Stimulated activated memory B cell treated with anti-CD40 and anti-IgM and Interleukin-4, amounts not matched to agents 10 μg/mL and 1 μg/mL and 100 μg/mL, for 72 hours (primary cell): ENCODE measurements around the gene PTPRA.

Experiments
- ATAC-seq: fragments of 150-1000 bp; cut with Tn5 transposase; 2 replicates; pipeline ENCODE4 v1.10.0; 2021
- H3K27ac Mint-ChIP-seq: one replicate; pipeline ENCODE4 v1.8.0; 2022; ENCODE audit warnings: mild to moderate bottlenecking, mixed read lengths
- H3K27me3 Mint-ChIP-seq: one replicate; pipeline ENCODE4 v1.8.0; 2022; ENCODE audit warnings: mixed read lengths
- H3K36me3 Mint-ChIP-seq: one replicate; pipeline ENCODE4 v1.8.0; 2022; ENCODE audit warnings: mixed read lengths
- H3K4me1 Mint-ChIP-seq: one replicate; pipeline ENCODE4 v1.8.0; 2022; ENCODE audit warnings: mixed read lengths
- H3K4me3 Mint-ChIP-seq: one replicate; pipeline ENCODE4 v1.8.0; 2022; ENCODE audit warnings: mild to moderate bottlenecking, moderate library complexity, mixed read lengths
- H3K9me3 Mint-ChIP-seq: one replicate; pipeline ENCODE4 v1.8.0; 2022; ENCODE audit warnings: mixed read lengths

The PTPRA gene

DNA sequence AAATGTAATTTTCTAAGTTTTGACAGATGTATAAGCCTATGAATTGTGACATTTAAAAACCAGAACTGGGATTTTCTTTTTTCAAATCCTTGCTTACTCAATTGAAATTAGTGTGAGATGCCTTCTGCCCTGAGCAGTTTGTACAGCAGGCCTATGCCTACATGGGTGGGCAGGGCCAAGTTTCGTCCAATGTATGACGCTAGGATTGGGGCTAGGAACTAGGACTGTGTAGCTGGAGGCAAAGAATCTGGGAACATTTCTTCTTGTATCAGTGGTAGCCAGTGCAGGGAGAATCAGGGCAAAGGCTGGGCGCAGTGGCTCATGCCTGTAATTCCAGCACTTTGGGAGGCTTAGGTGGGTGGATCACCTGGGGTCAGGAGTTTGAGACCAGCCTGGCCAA is 3.9 kb upstream of the PTPRA start:
- no peak overlapping the region for H3K27ac Mint-ChIP-seq
- peaks cover 30% of the 10 kb centered on the region for H3K36me3 Mint-ChIP-seq
- H3K4me1 Mint-ChIP-seq = peaks cover 47% of the 10 kb centered on the region
- H3K9me3 Mint-ChIP-seq = no peaks in the 10 kb centered on the region
- peaks cover 10% of the 10 kb centered on the region for H3K27me3 Mint-ChIP-seq
- no peak overlapping the region for H3K4me3 Mint-ChIP-seq
- ATAC-seq = no peak

DNA sequence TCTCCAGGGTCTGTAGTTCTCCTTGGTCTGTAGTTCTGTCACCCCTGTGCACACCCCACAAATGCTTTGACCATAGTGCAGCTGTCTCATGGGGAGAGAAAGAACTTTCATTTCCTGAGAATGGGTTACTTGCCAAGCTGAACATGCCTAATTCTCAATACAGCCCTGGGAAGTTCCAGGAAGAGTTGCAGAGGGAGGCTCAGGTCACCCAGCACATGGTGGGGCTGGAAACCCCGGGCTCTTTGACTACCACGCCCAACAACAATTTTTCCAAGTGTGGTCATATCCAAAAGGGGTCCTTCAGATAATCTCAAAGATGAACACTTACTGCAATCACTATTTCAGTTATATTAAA is 2.2 kb upstream of the PTPRA start:
- Mint-ChIP-seq H3K9me3 (no peaks in the 10 kb centered on the region), H3K36me3 (peaks cover 13% of the 10 kb centered on the region), H3K4me1 (peaks cover 64% of the 10 kb centered on the region), H3K4me3 (no peak overlapping the region), H3K27ac (no peak overlapping the region), H3K27me3 (peaks cover 10% of the 10 kb centered on the region)
- ATAC-seq = no peak

DNA sequence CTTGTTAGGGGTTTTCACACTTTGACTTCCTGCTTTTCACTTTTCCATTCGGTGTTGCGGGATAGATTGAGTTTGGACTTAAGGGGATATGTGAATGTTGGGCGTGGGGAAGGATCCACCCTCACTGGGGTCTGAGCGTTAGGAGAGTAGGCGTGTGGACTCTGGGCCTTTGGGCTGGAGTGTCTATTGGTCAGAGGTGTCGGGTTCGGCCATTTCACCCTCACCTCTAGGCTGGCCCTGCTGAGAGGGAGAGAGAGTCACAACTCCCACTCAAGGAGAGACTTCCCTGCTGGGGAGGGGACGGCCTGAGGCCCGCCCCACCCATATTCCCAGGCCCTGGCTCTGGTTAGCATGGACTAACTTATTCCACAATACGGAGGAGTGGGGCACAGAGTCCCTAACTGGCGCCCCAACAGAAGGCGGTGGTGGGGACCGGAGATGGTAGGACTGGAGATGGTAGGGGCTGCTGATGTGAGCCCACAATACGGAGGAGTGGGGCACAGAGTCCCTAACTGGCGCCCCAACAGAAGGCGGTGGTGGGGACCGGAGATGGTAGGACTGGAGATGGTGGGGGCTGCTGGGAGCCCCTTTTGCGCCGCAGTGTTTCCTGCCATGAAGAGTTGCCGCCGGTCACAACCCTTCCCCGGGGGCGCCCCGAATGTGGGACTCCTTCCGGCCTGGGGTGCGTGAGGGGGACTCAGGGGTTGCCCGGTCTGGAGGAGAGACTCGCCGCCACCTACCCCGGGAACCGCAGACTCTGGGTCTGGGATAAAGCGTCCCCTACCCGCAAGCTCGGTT is 1.4 kb upstream of the PTPRA start:
- peaks cover 10% of the 10 kb centered on the region for H3K27me3 Mint-ChIP-seq
- H3K27ac Mint-ChIP-seq = peak overlapping the region; percentile 88
- peaks cover 5% of the 10 kb centered on the region for H3K36me3 Mint-ChIP-seq
- no peaks in the 10 kb centered on the region for H3K9me3 Mint-ChIP-seq
- no peak for ATAC-seq
- H3K4me1 Mint-ChIP-seq = peaks cover 72% of the 10 kb centered on the region
- peak overlapping the region; percentile 90 for H3K4me3 Mint-ChIP-seq

DNA sequence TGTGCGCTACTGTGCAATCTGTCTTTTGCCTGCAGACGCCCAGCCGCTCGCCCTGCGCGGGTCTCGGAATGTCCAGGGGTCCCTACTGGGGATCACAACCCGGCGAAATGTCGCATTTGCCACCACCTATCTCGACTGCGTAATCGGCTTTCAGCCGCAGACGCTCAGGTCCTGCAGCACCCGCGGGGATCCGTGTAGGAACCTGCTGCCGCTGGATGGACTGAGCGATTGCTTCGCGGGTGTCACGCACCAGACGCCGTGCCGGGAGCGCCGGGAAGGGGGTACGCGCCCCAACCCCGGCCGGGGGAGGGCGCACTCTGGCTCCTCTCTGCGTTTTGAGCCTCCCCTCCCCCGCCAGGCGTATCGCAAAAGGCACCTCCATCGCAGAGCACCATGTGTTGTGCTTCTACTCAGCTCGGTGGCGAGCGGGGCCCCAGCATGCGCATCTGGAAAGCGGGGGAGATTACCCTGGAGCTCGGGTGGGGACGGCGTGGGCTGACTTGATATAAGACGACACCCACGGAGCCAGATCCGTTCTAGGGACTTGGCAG is 747 bp upstream of the PTPRA start:
- peaks cover 69% of the 10 kb centered on the region for H3K4me1 Mint-ChIP-seq
- H3K27me3 Mint-ChIP-seq = peaks cover 10% of the 10 kb centered on the region
- ATAC-seq = peak; percentile 58
- peak overlapping the region; percentile 90 for H3K4me3 Mint-ChIP-seq
- H3K36me3 Mint-ChIP-seq = peaks cover 2% of the 10 kb centered on the region
- H3K9me3 Mint-ChIP-seq = no peaks in the 10 kb centered on the region
- peak overlapping the region; percentile 88 for H3K27ac Mint-ChIP-seq

DNA sequence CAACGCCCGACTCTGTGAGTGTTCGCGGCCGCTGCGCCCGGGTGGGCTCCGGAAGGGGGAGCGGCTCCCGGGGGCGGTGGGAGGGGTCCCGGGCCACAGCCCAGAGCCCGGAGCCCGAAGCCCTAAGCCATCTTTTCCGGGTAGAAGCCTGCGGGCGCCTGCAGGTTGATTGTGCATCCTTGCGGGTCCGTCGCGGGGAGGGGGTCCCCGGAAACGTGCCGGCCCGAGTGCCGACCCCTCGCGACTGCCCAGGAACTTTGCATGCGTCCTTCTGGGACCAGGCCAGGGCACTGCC is 413 bp downstream of the PTPRA start:
- no peaks in the 10 kb centered on the region for H3K9me3 Mint-ChIP-seq
- H3K4me3 Mint-ChIP-seq = peak overlapping the region; percentile 87
- peak; percentile 75 for ATAC-seq
- peak overlapping the region; percentile 88 for H3K27ac Mint-ChIP-seq
- peaks cover 71% of the 10 kb centered on the region for H3K4me1 Mint-ChIP-seq
- peaks cover 3% of the 10 kb centered on the region for H3K36me3 Mint-ChIP-seq
- peaks cover 10% of the 10 kb centered on the region for H3K27me3 Mint-ChIP-seq

DNA sequence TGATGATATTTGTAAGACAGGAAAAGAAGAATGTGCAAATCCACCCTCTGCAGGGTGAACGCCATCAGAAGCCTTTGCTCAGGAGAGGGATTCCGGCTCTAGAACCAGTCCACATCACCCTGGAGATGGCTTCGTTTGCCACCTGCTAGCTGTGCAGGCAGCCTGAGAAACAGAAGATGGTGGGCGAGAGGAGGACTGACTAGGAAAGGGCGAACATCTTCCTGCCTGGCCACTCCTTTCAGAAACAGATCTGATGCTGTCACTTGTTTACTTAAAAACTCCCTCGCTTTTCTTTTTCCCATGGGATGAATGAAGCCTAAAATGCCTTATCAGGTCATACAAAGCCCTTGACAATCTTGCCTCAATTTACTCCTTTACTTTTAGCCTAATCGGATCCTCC is 1.2 kb downstream of the PTPRA start:
- peaks cover 10% of the 10 kb centered on the region for H3K27me3 Mint-ChIP-seq
- ATAC-seq = no peak
- H3K4me1 Mint-ChIP-seq = peaks cover 70% of the 10 kb centered on the region
- H3K9me3 Mint-ChIP-seq = no peaks in the 10 kb centered on the region
- peak overlapping the region; percentile 87 for H3K4me3 Mint-ChIP-seq
- H3K27ac Mint-ChIP-seq = peak overlapping the region; percentile 88
- peaks cover 7% of the 10 kb centered on the region for H3K36me3 Mint-ChIP-seq

DNA sequence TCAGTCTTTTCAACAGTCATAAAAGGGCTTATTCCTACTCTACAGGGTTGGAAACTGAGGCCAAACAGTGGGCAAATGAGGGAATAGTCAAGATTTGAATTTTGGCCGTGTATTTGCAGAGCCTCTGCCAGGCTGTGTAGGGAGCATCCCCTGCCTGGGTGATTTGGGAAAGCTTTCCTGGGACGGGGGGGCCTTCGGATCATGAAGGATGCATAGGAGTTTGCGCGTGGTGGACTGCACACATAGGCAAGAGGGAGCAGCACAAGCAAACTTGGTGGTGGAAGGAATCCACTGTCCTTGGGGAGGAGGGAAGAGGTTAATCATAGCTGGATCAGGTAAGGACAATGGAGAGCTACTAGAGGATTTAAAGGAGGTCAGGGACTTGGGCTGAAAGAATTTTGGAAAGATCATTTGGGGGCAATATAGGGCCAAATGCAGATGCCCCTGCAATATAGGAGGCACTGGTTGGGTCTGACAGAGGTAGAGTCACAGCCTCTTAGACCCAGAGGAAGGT is 2.5 kb downstream of the PTPRA start:
- Mint-ChIP-seq H3K9me3 (no peaks in the 10 kb centered on the region), H3K27ac (no peak overlapping the region), H3K27me3 (peaks cover 10% of the 10 kb centered on the region), H3K4me1 (peaks cover 75% of the 10 kb centered on the region), H3K36me3 (peaks cover 7% of the 10 kb centered on the region), H3K4me3 (no peak overlapping the region)
- no peak for ATAC-seq

DNA sequence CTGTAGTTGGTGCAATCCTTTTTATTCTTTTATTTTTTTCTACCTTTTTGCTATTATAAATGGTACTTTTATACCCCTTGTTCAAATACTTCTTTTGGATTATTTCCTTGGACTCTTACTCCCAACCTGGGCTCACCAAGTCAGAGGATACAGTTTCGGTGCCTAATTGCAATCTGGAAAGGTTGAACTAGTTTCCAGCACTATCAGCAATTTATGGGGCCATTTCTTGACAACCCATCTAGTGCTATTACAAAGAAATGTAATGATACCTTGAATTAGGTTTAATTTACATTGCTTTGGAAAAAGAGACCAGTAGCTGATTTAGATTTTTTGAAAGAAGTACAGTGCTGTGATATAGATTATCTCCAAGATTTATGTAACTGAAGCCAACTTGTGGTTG is 5.2 kb downstream of the PTPRA start:
- ATAC-seq = no peak
- Mint-ChIP-seq H3K27me3 (no peaks in the 10 kb centered on the region), H3K36me3 (peaks cover 7% of the 10 kb centered on the region), H3K27ac (no peak overlapping the region), H3K4me3 (no peak overlapping the region), H3K9me3 (no peaks in the 10 kb centered on the region), H3K4me1 (peaks cover 55% of the 10 kb centered on the region)

DNA sequence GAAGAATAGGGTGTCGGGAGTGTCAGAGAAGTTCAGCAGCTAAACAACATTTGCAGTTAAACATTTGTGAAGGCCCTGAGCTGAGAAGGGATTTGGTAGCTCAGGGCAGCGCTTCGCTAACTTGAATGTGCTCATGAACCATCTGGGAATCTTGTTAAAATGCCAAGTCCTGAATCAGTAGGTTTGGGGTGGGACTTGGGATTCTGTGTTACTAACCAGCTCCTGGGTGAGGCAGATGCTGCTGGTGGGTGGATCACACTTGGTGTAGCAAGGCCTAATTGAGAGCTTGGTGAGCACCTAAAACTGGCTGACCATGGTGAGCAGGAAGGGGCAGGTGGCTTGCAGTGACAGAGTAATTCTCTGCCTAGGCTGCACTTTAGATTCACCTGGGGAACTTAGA is 5.9 kb downstream of the PTPRA start:
- Mint-ChIP-seq H3K9me3 (no peaks in the 10 kb centered on the region), H3K27ac (no peak overlapping the region), H3K4me1 (peaks cover 60% of the 10 kb centered on the region), H3K36me3 (peaks cover 12% of the 10 kb centered on the region), H3K4me3 (no peak overlapping the region), H3K27me3 (no peaks in the 10 kb centered on the region)
- ATAC-seq = no peak

DNA sequence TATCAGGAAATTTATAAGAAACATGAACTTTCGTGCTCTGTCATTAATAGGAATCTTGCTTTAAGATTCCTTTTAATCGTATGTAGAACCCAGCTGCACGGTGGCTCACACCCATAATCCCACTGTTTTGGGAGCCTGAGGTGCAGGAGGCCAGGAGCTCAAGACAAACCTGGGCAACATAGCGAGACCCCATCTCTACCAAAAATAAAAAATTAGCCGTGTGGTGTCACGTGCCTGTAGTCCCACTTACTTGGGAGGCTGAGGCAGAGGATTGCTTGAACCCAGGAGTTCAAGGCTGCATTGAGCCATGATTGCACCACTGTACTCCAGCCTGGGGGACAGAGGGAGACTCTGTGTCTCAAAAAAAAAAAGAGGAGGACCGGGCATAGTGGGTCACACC is 7.4 kb downstream of the PTPRA start:
- no peak for ATAC-seq
- no peak overlapping the region for H3K27ac Mint-ChIP-seq
- H3K4me3 Mint-ChIP-seq = no peak overlapping the region
- H3K36me3 Mint-ChIP-seq = peaks cover 12% of the 10 kb centered on the region
- H3K4me1 Mint-ChIP-seq = peaks cover 60% of the 10 kb centered on the region
- no peaks in the 10 kb centered on the region for H3K9me3 Mint-ChIP-seq
- no peaks in the 10 kb centered on the region for H3K27me3 Mint-ChIP-seq

DNA sequence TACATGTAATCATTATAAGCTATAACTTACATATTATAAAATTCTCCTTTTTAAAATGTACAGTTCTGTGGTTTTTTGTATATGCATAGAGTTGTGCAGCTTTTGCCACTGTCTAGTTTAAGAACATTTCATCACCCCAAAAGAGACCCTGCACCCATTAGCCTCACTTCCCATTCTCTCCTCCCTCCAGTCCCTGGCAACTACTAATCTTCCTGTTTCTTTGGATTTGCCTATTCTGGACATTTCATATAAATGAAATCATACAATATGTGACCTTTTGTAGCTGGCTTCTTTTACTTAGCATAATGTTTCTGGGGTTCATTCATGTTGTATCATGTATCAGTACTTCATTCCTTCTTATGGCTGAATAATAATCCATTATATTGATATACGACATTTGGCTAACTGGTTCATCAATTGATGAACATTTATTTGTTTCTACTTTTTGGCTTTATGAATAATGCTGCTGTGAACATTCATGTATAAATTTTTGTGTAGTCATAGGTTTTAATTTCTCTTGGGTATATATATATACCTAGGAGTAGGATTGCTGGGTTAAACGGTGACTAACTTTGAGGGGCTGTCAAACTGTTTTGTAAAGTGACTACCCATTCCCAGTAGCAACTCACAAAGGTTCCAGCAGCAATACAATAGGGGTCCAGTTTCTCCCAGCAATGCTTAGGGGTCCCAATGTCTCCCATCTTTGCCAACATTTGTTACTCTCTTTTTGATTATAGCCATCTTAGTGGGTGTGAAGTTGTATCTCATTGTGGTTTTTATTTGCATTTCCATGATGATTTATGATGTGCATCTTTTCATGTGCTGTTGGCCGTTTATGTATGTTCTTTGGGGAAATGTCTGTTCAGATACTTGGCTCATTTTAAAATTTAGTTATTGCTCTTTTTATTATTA is 10.7 kb downstream of the PTPRA start:
- H3K4me3 Mint-ChIP-seq = no peak overlapping the region
- peaks cover 62% of the 10 kb centered on the region for H3K4me1 Mint-ChIP-seq
- H3K27me3 Mint-ChIP-seq = no peaks in the 10 kb centered on the region
- peaks cover 7% of the 10 kb centered on the region for H3K36me3 Mint-ChIP-seq
- H3K27ac Mint-ChIP-seq = no peak overlapping the region
- no peak for ATAC-seq
- no peaks in the 10 kb centered on the region for H3K9me3 Mint-ChIP-seq

DNA sequence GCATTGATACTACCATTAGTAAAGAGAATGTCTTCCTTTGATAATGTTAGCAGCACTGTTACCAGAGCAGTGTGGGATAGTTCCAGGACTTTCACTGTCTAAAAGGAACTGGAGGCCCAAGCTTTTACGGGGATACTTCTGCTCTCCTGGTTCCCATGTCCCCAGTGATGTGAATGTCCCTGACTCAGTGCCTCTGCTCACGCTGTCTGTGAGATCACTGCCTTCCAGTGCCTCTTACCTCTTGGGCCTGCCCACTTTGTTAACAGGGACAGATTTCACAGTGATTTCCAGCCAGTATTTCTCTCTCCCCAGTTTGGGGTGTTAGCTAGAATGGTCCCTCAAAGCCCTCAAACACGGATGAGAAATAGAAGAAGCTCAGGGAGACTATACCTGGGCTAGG is 14.4 kb downstream of the PTPRA start:
- Mint-ChIP-seq H3K36me3 (peaks cover 15% of the 10 kb centered on the region), H3K4me1 (peaks cover 69% of the 10 kb centered on the region), H3K9me3 (no peaks in the 10 kb centered on the region), H3K27ac (no peak overlapping the region), H3K4me3 (no peak overlapping the region), H3K27me3 (no peaks in the 10 kb centered on the region)
- ATAC-seq = no peak

DNA sequence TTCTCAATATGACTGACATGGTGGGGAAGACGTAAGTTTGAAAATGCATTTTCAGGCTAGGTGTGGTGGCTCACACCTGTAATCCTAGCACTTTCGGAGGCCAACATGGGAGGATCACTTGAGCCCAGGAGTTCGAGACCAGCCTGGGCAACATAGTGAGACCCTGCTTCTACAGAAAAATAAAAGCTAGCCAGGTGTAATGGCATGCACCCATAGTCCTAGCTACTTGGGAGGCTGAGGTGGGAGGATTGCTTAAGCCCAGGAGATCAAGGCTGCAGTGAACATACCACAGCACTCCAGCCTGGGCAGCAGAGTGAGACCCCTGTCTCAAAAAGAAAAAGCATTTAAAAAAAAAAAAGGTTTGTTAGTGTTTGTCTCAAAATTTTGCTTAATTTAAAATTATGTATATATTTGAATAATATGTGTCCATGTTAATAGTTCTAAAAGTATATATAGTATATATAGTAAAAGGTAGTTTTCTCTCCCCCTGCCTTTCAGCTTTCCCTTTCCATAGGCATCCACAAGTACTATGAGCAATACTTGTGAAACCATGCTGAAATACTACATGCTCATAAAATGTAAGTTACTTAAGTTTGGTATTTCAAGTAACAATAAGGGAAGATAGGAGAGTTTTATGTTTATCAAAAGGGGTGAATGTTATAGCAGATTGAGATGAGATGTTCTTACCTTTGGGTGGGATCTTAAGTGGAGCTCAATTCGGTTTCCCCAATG is 15.1 kb downstream of the PTPRA start:
- Mint-ChIP-seq H3K27ac (no peak overlapping the region), H3K36me3 (peaks cover 15% of the 10 kb centered on the region), H3K4me3 (no peak overlapping the region), H3K27me3 (no peaks in the 10 kb centered on the region), H3K9me3 (no peaks in the 10 kb centered on the region), H3K4me1 (peaks cover 69% of the 10 kb centered on the region)
- no peak for ATAC-seq

DNA sequence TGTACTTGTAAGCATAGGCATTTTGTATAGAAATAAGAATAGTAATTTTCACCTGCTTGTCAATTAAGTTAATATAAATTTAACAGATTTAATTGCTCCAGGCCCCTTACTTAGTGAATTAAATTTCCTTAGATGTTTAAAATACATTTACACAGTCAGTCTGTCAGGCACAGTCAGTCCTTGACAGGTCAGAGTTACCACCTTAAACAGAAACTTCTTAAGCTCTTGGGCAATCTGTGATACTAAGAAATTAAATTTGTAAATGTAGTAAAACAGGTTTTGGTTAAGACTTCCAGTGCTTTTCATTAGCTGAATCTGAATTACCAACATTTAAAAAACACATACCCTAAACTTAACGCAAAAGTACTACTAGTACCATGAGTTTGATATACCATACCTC is 15.9 kb downstream of the PTPRA start:
- no peak for ATAC-seq
- Mint-ChIP-seq H3K27ac (no peak overlapping the region), H3K9me3 (no peaks in the 10 kb centered on the region), H3K4me1 (peaks cover 61% of the 10 kb centered on the region), H3K4me3 (no peak overlapping the region), H3K27me3 (no peaks in the 10 kb centered on the region), H3K36me3 (peaks cover 13% of the 10 kb centered on the region)

DNA sequence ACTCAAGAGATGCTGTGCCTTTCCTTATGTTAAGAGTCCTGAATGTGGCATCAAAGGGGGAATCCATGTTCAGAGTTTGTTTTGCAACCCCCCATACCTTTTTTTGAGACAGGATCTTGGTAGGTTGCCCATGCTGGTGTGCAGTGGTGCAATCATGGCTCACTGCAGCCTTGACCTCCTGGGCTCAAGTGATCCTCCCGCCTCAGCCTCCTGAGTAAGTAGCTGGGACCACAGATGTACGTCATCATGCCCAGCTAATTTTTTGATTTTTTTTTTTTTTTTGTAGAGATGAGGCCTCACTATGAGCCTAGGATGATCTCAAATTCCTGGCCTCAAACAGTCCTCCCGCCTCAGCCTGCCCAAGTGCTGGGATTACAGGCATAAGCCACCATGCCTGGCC is 16.5 kb downstream of the PTPRA start:
- H3K4me1 Mint-ChIP-seq = peaks cover 56% of the 10 kb centered on the region
- no peaks in the 10 kb centered on the region for H3K27me3 Mint-ChIP-seq
- no peak for ATAC-seq
- no peaks in the 10 kb centered on the region for H3K9me3 Mint-ChIP-seq
- H3K36me3 Mint-ChIP-seq = peaks cover 17% of the 10 kb centered on the region
- H3K27ac Mint-ChIP-seq = no peak overlapping the region
- H3K4me3 Mint-ChIP-seq = no peak overlapping the region
